IPS-NIHi11 (cell line): ENCODE measurements around the gene PLVAP.

Experiments
- DNase-seq: peaks from one replicate; pipeline ENCODE4 v3.0.0; 2012; ENCODE audit warnings: mixed read lengths, low spot score

The PLVAP gene

GRCh38 chr19:17333611-17334413, 43.3 kb downstream of the PLVAP start:
- DNase-seq, result no peak

GRCh38 chr19:17332677-17333581, 44.2 kb downstream of the PLVAP start:
- peak; percentile 74 for DNase-seq

- no peak for DNase-seq
Observed at GRCh38 chr19:17332360-17332676, 44.8 kb downstream of the PLVAP start.

- no peak for DNase-seq
Observed at GRCh38 chr19:17331045-17331558, 46.0 kb downstream of the PLVAP start.

GRCh38 chr19:17330262-17331044, 46.7 kb downstream of the PLVAP start:
- DNase-seq, result no peak

GRCh38 chr19:17329366-17330261, 47.5 kb downstream of the PLVAP start:
- DNase-seq, result no peak

GRCh38 chr19:17328517-17329365, 48.4 kb downstream of the PLVAP start:
- DNase-seq, result peak; percentile 49

- peak; percentile 90 for DNase-seq
Observed at GRCh38 chr19:17327654-17328516, 49.3 kb downstream of the PLVAP start.

- DNase-seq, result no peak
Observed at GRCh38 chr19:17327068-17327653, 50.0 kb downstream of the PLVAP start.

GRCh38 chr19:17326595-17326966, 50.6 kb downstream of the PLVAP start:
- peak; percentile 17 for DNase-seq

GRCh38 chr19:17325881-17326594, 51.1 kb downstream of the PLVAP start:
- DNase-seq, result no peak

- DNase-seq, result no peak
Observed at GRCh38 chr19:17325133-17325532, 52.0 kb downstream of the PLVAP start.

- peak; percentile 15 for DNase-seq
Observed at GRCh38 chr19:17324357-17325114, 52.6 kb downstream of the PLVAP start.

GRCh38 chr19:17323964-17324332, 53.2 kb downstream of the PLVAP start:
- DNase-seq, result peak; percentile 28

GRCh38 chr19:17323300-17323963, 53.7 kb downstream of the PLVAP start:
- peak; percentile 31 for DNase-seq

GRCh38 chr19:17322854-17323253, 54.3 kb downstream of the PLVAP start:
- no peak for DNase-seq
